Activated CD8-positive, alpha-beta memory T cell treated with anti-CD3 and anti-CD28 coated beads, Interleukin-2, amount 50 U/mL, for 48 hours (primary cell): ENCODE results near the gene RGS7.
A peak's percentile ranks its signal among the peaks of the same experiment; 100 is the strongest.
"Not testable (repeated sequence)": the region's sequence is repeated elsewhere in the genome, so short reads cannot be mapped to it uniquely, and the experiment has no call there.

Experiments used
- DNase-seq: peaks from one replicate; pipeline ENCODE4 v3.0.0-alpha.2; 2020

The RGS7 gene

DNA sequence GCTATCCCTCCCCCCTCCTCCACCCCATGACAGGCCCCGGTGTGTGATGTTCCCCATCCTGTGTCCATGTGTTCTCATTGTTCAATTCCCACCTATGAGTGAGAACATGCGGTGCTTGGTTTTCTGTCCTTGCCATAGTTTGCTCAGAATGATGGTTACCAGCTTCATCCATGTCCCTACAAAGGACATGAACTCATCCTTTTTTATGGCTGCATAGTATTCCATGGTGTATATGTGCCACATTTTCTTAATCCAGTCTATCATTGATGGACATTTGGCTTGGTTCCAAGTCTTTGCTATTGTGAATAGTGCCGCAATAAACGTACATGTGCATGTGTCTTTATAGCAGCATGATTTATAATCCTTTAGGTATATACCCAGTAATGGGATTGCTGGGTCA is 461.6 kb downstream of the RGS7 start:
- DNase-seq, result not testable (repeated sequence)

DNA sequence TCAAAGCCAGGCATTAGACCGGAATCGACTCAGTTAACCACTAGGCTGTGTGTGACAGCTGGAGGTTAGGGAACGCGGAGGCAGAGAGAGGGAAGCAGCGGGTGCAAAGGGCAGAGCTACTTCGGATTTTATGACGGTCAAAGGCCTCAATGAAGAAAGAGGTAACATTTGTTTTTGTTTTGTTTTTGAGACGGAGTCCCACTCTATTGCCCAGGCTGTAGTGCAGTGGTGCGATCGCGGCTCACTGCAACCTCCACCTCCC is 468.3 kb downstream of the RGS7 start:
- DNase-seq, result no peak

DNA sequence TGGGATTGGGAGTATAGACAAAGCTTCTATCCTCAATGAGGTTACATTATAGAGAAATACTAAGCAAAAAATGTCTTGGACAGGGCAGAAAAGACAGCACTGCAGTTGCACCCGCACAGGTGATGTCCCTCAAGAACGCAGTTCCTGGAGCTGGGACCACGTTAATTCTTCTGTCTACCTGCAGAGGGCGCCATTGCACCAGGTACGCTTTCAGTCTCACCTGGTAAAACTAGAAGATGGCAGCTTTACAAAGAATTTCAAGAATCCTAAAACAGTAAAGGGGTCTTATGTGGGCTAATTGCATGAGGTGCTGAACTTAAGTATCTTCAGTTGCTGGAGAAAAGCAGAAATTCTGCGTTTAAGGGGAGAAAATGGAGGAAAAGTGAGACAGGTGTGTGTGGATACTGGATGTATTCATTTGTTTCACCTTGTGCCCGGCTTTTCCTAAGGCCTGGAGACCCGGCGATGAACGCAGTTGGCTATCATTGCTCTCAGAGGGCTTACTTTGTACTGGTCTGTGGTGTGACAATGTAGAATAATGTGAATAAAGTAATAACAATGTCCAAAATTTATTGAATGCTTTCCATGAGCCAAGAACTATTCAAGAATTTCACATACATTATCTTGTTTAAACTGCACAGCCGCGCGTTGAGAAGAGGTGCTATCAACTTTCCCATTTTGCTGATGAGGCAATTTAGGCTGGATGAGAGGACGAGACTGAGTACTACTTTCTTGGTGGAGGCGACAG is 468.8 kb downstream of the RGS7 start:
- DNase-seq, result peak; percentile 68

DNA sequence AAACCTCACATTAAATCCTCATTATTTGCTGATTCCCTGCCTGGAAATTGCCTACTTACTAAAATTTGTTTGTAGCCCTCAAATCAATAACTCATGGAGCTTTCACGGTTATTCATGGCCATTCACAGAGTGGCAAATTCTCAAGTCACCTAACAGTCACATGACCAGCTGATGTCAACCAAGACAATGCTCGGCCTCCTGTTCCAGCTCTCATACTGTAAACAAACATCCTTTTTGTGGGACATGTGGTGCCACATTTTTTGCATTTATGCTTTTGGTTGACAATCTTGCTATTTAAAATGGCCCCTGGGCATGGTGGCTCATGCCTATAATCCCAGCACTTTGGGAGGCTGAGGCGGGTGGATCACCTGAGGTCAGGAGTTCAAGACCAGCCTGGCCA is 473.5 kb downstream of the RGS7 start:
- no peak for DNase-seq

DNA sequence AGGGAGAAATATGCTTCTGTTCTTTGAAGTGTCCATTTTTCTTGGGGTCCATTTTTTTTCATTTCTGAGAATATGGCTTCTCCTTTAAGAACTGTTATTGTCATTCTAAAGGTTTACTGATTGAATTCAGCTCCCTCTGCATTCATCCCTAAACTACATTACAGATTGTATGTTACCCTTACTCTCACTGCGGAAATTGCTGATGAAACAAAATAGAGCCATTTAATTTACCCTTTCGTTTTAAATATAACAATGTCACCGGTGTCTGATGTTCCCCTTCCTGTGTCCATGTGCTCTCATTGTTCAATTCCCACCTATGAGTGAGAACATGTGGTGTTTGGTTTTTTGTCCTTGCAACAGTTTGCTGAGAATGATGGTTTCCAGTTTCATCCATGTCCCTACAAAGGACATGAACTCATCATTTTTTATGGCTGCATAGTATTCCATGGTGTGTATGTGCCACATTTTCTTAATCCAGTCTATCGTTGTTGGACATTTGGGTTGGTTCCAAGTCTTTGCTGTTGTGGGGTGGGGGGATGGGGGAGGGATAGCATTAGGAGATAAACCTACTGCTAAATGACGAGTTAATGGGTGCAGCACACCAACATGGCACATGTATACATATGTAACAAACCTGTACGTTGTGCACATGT is 474.2 kb downstream of the RGS7 start:
- not testable (repeated sequence) for DNase-seq

DNA sequence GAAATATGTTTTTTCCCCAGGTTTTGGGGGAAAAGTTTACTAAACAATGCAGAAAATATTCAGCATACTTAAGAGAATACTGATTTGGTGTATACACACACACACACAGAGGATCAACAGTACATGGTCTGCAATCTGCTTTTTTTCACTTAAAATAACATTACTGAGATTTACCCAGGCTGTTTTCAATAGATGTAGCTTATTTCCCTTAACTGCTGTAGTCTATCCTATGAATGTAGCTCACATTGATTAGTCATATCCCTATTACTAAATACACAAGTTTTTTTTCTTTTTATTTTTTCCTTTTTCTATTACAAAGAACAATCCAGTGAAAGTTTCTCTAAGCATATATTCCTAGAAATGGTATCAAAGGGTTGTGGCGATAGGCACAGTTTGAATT is 478.4 kb downstream of the RGS7 start:
- DNase-seq, result no peak

DNA sequence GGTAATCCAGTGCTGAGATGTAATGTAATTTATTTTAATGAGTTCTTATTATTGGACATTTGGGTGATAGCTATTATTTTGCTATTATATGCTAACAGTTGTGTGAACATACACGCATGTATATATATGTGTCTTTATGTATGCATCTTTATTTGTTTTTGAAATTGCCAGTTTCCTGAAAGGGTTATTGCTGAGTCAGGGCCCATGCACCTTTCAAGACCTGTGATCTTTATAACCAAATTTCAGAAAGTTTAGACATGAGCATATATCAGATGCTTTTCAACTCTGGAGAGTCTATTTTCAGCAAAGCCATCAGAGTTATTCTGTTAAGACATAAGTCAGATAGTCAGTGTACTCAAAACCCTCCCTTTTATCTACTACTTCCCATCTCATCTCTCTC is 479.4 kb downstream of the RGS7 start:
- no peak for DNase-seq

DNA sequence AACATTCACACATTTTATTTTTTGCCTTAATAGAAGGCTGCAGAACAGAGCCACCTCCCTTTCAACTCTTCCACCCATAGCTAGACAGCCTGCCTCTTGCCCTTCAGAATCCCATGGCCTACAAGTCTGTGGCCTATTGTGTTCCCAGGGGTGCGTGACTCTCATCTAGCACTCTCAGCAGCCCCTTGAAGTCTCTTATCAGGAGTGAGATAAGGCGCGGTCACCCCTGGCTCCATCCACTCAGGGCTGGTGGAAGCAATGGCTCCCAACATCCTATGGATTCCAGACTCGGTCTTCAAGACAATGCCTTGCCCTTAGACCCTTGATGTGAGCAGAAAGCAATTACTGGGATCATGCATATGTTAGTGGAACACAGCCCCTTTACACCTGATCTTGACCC is 480.9 kb downstream of the RGS7 start:
- no peak for DNase-seq

DNA sequence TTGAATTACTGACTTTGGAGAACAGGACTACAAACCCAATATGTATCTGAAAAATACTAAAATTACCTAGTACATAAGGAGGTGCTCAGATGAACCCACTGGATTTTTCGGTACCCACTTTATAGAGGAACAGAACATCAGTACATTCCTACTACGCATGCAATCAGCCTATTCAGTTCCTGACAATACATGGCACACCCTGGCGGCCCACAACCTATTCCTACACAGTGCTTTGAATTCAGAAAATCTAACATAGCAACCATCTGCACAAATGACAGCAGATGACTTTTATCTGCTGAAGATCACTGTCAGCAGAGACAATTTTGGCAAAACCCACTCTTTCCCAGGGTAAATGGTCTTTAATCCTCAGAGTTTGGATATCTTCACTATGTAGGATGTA is 487.9 kb downstream of the RGS7 start:
- DNase-seq, result no peak

DNA sequence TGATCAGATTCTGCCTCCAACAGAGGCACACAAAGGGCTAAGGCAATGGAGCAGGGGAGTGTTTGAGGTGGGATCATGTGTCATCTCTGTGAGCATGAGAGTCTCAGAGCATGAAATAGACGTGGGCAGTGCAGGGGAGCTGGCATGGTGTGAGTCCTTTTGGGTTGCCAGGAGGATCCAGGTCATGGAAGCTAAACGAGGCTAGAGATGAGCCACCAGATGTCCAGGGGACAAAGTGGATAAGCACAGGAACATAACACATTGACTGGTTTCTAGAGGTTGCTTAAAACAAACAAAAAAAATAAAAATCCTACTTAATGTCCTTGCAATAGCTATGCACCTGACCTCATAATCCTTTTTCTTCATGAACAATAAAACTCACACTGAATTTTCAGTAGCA is 490.3 kb downstream of the RGS7 start:
- no peak for DNase-seq

DNA sequence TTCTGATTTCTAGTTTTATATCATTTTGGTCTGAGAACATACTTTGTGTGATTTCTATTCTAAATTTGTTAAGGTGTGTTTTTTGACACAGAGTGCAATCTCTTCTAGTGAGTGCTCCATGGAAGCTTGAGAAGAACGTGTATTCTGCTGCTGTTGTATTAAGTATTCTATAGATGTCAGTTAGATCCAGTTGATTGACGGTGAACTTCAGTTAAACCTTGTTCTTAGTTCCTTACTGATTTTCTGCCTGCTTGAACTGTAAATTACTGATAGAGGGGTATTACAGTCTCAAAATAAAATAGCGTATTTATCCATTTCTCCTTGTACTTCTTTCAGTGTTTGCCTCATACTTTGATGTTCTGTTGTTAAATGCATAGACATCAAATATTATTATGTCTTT is 497.0 kb downstream of the RGS7 start:
- DNase-seq, result no peak

DNA sequence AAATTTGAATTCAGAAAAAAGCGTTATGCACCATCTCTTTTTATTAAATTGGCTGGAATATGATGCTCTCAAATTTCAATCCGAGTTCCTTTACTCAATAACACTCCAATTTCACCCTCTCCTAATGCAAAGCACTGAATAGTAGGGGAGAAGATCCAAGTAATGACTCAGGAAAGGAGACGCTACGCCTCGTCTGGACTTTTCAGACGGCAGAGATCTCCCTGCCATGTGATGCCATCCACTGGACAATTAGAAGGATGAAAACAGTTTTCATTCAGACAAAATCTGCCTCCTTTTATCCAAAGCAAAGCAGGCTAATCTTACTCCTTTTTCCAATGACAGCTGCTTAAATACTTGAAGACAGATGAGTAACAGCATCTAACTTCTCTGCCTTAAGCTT is 502.6 kb downstream of the RGS7 start:
- no peak for DNase-seq

DNA sequence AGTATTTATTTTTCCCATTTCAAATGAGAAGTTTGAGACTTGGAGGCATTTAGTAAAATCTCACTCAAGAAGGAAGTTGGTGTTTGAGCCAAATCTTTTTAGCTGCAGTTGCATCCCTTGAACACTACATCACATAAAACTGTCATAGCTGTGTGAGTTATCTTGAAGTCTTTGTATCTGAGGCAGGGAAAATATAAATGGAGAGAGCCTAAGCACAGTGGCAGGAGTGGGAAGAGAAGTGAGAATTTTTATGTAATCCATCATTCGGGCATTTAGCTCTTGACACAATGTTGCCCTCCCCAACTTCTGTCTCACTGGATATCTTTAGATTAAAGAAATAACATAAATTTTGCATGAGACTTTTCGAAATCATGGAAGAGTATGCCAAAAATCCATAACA is 509.7 kb downstream of the RGS7 start:
- DNase-seq, result no peak

DNA sequence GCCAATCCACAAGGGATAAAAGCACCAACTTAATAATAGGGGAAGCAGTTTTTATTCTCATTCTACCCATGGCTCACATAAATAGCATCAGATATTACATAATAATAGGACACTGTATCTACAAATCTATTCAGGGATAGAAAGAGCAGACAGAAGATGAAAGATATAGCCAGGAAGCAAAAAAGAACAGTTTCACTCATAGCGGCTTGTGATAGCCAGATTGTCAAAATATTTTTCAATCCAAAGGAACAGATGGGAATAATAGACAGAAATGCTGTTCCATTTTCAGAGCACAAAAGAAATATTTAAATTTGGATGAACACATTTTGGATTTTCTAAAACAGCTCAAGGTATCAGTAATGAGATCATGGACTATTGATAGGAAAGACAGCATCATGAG is 512.5 kb downstream of the RGS7 start:
- DNase-seq, result no peak

DNA sequence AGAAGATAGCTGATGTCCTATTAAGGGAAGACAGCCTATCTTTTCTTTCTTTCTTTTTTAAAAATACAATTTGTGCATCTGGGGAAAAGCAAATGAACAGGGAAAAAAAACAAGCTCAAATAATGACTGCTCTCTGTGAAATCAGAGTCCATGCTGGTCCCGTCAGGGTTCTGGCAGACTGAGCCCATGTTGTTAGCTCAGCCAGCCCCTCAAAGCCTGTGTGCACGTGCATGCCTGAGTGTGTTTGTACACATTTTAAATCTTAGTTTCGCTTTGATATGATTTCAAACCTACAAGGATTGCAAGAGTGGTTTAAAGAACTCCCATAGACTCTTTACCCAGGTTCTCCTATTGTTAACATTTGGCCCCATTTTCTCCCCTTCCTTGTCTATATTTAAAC is 513.2 kb downstream of the RGS7 start:
- no peak for DNase-seq

DNA sequence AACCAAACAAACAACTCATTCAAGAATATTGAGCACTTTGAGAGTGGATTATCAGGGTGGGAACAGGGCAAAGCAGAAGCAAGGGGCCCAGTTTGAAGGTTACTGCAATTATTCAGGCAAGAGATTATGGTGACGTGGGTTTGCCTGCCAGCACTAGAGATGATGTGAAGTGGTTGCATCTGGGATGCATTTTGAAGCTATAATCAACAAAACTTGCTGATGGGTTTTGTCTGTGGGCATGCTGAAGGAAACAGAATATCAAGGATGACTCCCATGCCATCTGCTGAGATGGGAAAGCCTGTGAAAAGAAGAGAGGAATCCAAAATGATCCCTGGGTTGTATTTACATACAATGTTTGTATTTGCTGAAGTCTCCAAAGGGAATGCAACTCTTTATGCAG is 520.7 kb downstream of the RGS7 start:
- no peak for DNase-seq

DNA sequence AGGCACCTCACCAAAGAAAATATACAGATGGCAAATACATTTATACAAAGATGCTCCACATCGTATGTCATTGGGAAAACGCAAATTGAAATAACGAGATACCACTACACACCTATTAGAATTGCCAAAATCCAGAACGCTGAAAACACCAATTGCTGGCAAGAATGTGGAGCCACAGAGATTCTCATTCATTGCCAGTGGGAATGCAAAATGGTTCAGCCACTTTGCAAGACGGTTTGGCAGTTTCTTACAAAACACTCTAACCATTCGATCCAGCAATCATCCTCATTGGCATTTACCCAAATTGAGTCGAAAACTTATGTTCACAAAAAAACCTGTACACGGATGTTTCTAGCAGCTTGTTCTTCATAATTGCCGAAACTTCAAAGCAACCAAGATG is 521.7 kb downstream of the RGS7 start:
- no peak for DNase-seq

DNA sequence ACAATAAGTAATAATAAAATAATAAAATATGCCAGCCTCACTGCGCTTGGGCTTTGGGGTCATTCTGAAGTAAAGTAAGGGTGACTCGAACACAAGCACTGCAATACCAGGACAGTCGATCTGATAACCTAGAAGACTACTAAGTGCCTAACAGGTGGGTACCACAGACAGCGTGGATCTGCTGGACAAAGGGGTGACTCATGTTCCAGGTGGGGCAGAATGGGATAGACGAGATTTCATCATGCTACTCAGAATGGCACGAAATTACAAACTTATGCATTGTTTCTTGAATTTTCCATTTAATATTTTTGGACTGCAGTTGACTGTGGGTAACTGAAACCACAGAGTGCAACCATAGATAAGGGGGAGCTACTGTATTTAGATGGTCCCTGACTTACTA is 523.9 kb downstream of the RGS7 start:
- DNase-seq, result no peak

DNA sequence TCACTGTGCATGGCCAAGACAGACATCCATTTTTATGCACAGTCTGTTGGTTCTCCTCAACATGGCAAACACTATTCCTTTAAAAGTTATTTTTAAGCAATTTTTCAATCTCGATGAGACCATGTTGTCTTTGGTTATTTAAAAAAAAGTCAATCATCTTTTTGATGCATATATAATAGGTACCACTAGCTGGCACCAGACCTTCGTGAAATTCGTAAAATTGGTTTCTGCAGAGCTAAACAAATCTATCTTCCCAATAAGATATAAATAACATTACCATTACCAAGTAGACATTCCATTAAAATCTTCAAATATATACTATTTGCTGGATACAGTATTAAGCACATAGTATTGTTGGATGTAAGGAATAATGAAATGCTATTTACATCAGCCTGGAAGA is 525.1 kb downstream of the RGS7 start:
- no peak for DNase-seq

DNA sequence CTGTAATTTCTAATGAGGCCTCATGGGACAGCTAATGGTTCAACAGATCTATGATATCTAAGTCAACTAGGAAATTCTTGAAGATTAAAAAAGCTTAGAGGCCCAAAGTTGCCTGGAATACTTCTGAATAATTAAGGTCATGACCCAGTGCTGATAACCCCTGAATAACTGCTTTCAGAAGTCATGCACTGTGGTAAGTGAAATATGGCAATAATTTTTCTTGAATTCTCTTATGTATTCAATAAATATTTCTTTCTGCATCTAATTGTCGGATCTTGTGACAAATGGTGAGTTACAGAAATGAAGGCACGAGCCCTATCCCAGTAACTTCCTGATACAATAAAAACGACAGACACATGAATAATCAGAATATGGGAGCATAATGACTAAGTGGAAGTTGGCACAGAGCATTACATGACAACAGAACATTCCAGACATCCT is 525.8 kb downstream of the RGS7 start:
- no peak for DNase-seq

DNA sequence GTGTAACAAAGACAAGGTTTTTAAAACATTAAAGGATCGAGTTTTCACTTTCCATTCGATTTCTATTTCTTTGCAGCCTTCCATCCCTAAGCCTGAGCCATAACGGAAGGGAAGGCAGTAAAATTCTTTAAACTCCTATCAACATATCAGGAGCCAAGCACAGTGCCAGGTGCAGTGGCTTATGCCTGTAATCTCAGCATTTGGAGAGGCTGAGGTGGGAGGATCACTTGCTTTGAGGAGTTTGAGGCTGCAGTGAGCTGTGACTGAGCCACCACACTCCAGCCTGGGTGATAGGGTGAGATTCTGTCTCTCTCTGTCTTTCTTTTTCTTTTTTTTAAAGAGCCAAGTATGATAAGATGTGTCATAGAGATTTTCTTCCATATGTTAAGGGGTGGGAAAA is 527.5 kb downstream of the RGS7 start:
- DNase-seq, result no peak

DNA sequence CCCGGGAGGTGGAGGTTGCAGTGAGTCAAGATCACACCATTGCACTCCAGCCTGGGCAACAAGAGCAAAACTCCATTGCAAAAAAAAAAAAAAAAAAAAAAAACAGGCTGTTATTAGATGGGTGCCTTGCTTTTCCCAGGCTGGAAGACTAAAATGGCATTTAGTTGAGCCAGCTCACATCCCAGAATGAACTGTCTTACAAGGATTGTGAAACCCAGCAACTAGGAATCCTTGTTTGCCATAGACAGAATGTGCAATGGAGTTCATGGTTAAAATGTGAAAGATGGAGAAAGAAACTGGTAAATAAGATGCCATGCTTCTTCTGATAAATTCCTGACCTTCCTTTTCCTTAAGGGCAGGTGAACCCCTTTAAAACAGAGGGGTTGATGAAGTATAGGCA is 529.2 kb downstream of the RGS7 start:
- no peak for DNase-seq

DNA sequence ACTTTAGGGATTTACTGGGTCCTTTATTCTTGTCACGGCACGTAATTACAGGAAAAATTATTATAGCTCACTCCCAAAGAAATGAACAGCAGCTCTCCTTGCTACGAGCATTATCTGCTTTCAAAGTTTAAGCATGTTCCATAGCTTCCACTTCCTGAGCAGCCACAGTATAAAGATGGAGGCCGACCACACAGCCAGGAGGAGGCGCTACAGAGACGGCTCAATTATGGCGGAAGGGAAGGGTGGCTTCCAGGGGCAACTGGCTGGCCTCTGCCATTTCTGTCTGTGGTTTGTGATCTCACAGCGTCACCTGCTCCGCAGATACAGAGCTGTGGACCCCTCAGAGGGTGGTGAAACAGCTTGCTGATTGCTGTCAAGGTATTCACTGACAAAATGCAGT is 532.8 kb downstream of the RGS7 start:
- DNase-seq, result no peak

DNA sequence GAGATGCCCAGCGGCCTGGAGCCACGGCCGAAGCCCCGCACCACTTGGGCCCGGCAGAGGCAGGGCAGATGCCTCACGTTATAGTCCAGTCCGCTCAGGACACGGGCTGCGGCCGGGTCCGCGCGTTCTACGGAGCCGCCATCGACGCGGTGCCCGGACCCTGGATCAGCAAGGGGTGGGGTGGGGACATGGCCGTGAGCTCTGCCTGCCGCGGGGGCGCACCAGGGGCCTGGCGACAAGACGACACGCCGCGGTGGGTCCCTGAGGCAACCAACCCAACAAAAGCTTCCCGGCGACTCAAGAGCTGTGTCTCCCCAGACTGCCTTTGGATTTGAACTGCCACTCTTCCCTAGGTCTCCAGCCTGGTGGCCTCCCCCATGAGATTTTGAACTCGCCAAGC is 533.6 kb downstream of the RGS7 start:
- DNase-seq, result no peak

DNA sequence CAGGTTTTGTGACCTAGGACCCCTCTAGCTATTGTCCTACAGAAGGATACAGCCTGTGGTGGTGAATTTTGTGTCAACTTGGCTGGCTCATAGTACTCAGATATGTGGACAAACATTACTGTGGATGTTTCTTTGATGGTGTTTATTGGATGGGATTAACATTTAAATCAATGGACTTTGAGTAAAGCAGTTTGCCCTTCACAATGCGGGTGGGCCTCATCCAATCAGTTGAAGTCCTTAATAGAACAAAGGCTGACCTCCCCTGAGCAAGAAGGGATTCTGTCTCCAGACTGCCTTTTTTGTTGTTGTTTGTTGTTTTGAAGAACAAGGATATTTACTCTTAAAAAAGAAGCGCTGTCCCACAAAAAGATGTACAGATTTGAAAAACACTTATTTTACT is 535.1 kb downstream of the RGS7 start:
- no peak for DNase-seq
